ENCODE data around the gene AVPR2.

The AVPR2 gene

GRCh38 chrX:153873282-153874084 is 31.0 kb upstream of the AVPR2 start:
- peaks cover 38 to 75% (median 65%) of the 10 kb centered on the region in 11 experiments for H3K27me3 ChIP-seq

GRCh38 chrX:153874085-153874365 is 30.4 kb upstream of the AVPR2 start:
- Histone ChIP-seq H3K4me3 (no peak overlapping the region), H3K36me3 (peaks cover 0 to 21% (median 0%) of the 10 kb centered on the region in 11 experiments; a peak in 3 of 22 replicates), H3K9ac (no peak overlapping the region), H3K9me3 (replicated peaks in 1 of 11) (no peaks in the 10 kb centered on the region), H3K27me3 (peaks cover 38 to 75% (median 65%) of the 10 kb centered on the region in 11 experiments), H3K4me1 (peaks cover 17 to 36% (median 27%) of the 10 kb centered on the region in 10 experiments), H3K27ac (no peak overlapping the region), H4K20me1 (peaks cover 11 to 74% (median 46%) of the 10 kb centered on the region in 11 experiments; a peak in 17 of 22 replicates), H3K4me2 (no peak overlapping the region)
- TF ChIP-seq Cebpa-rat (IDR thresholded peaks at IDR 0.05), result no peak

More at GRCh38 chrX:153873282-153874084, 31.0 kb upstream of the AVPR2 start:
- Histone ChIP-seq H4K20me1 (peaks cover 11 to 74% (median 40%) of the 10 kb centered on the region in 11 experiments; a peak in 17 of 22 replicates), H3K4me2 (no peak overlapping the region), H3K4me3 (no peak overlapping the region), H3K36me3 (peaks cover 0 to 24% (median 0%) of the 10 kb centered on the region in 11 experiments; a peak in 3 of 22 replicates), H3K9me3 (replicated peaks in 1 of 11) (no peaks in the 10 kb centered on the region), H3K27ac (no peak overlapping the region), H3K4me1 (peaks cover 12 to 31% (median 22%) of the 10 kb centered on the region in 10 experiments), H3K9ac (no peak overlapping the region)
- TF ChIP-seq Cebpa-rat (IDR thresholded peaks at IDR 0.05), result no peak

GRCh38 chrX:153874366-153875125 is 29.9 kb upstream of the AVPR2 start:
- peaks cover 0 to 16% (median 0%) of the 10 kb centered on the region in 11 experiments; a peak in 3 of 22 replicates for H3K36me3 ChIP-seq
- H4K20me1 ChIP-seq, result peaks cover 11 to 74% (median 46%) of the 10 kb centered on the region in 11 experiments; a peak in 17 of 22 replicates
- H3K4me3 ChIP-seq, result no peak overlapping the region
- H3K27me3 ChIP-seq, result peaks cover 39 to 75% (median 65%) of the 10 kb centered on the region in 11 experiments
- no peak for TF ChIP-seq Cebpa-rat (IDR thresholded peaks at IDR 0.05)
- H3K4me1 ChIP-seq, result peaks cover 21 to 41% (median 33%) of the 10 kb centered on the region in 10 experiments
- no peaks in the 10 kb centered on the region for H3K9me3 ChIP-seq (replicated peaks in 1 of 11)
- H3K9ac ChIP-seq, result no peak overlapping the region
- no peak overlapping the region for H3K27ac ChIP-seq
- no peak overlapping the region for H3K4me2 ChIP-seq

GRCh38 chrX:153875391-153876111 is 28.9 kb upstream of the AVPR2 start:
- Histone ChIP-seq H3K9ac (no peak overlapping the region), H3K4me2 (no peak overlapping the region), H3K4me1 (peaks cover 31 to 43% (median 42%) of the 10 kb centered on the region in 10 experiments), H3K4me3 (no peak overlapping the region), H3K27ac (no peak overlapping the region), H3K36me3 (peaks cover 0 to 9% (median 0%) of the 10 kb centered on the region in 11 experiments; a peak in 2 of 22 replicates), H4K20me1 (peaks cover 11 to 74% (median 47%) of the 10 kb centered on the region in 11 experiments; a peak in 17 of 22 replicates), H3K9me3 (replicated peaks in 1 of 11) (no peaks in the 10 kb centered on the region), H3K27me3 (peaks cover 47 to 75% (median 66%) of the 10 kb centered on the region in 11 experiments)
- no peak for TF ChIP-seq Cebpa-rat (IDR thresholded peaks at IDR 0.05)

- peaks cover 53 to 76% (median 71%) of the 10 kb centered on the region in 11 experiments for H3K27me3 ChIP-seq
- H3K36me3 ChIP-seq, result peaks cover 0 to 6% (median 0%) of the 10 kb centered on the region in 11 experiments; a peak in 1 of 22 replicates
- no peak overlapping the region for H3K27ac ChIP-seq
- H3K4me3 ChIP-seq, result no peak overlapping the region
- peaks cover 11 to 77% (median 50%) of the 10 kb centered on the region in 11 experiments; a peak in 17 of 22 replicates for H4K20me1 ChIP-seq
- H3K9me3 ChIP-seq (replicated peaks in 1 of 11), result no peaks in the 10 kb centered on the region
- no peak overlapping the region for H3K4me2 ChIP-seq
- peaks cover 36 to 48% (median 46%) of the 10 kb centered on the region in 10 experiments for H3K4me1 ChIP-seq
- no peak overlapping the region for H3K9ac ChIP-seq
- no peak for TF ChIP-seq Cebpa-rat (IDR thresholded peaks at IDR 0.05)
These were observed 28.4 kb upstream of the AVPR2 start for GRCh38 chrX:153876112-153876491.

GRCh38 chrX:153877571-153878261 is 26.8 kb upstream of the AVPR2 start:
- H3K4me1 ChIP-seq, result peaks cover 53 to 65% (median 62%) of the 10 kb centered on the region in 10 experiments
- TF ChIP-seq Cebpa-rat (IDR thresholded peaks at IDR 0.05), result no peak
- H3K9me3 ChIP-seq (replicated peaks in 1 of 11), result no peaks in the 10 kb centered on the region
- H4K20me1 ChIP-seq, result peaks cover 11 to 83% (median 56%) of the 10 kb centered on the region in 11 experiments; a peak in 18 of 22 replicates
- peak overlapping the region in 8 of 11 experiments; percentile 46 to 80 (median 69); a peak in 15 of 22 replicates for H3K27ac ChIP-seq
- H3K9ac ChIP-seq, result peak overlapping the region in 7 of 11 experiments; percentile 54 to 75 (median 62); a peak in 11 of 22 replicates
- H3K27me3 ChIP-seq, result peaks cover 62 to 82% (median 78%) of the 10 kb centered on the region in 11 experiments
- peak overlapping the region in 6 of 10 experiments; percentile 5 to 42 (median 22); a peak in 5 of 20 replicates for H3K4me3 ChIP-seq
- no peaks in the 10 kb centered on the region; a peak in 1 of 22 replicates for H3K36me3 ChIP-seq
- peak overlapping the region; percentile 59 to 93 (median 74) for H3K4me2 ChIP-seq

GRCh38 chrX:153878345-153878744 is 26.1 kb upstream of the AVPR2 start:
- peak overlapping the region in 6 of 10 experiments; percentile 5 to 42 (median 22); a peak in 4 of 20 replicates for H3K4me3 ChIP-seq
- peaks cover 61 to 82% (median 78%) of the 10 kb centered on the region in 11 experiments for H3K27me3 ChIP-seq
- no peaks in the 10 kb centered on the region for H3K9me3 ChIP-seq (replicated peaks in 1 of 11)
- H4K20me1 ChIP-seq, result peaks cover 11 to 83% (median 54%) of the 10 kb centered on the region in 11 experiments; a peak in 18 of 22 replicates
- peak overlapping the region in 7 of 11 experiments; percentile 54 to 75 (median 62); a peak in 14 of 22 replicates for H3K9ac ChIP-seq
- no peak for TF ChIP-seq Cebpa-rat (IDR thresholded peaks at IDR 0.05)
- H3K36me3 ChIP-seq, result no peaks in the 10 kb centered on the region
- peaks cover 59 to 71% (median 68%) of the 10 kb centered on the region in 10 experiments for H3K4me1 ChIP-seq
- peak overlapping the region; percentile 59 to 93 (median 74) for H3K4me2 ChIP-seq
- H3K27ac ChIP-seq, result peak overlapping the region in 8 of 11 experiments; percentile 43 to 80 (median 69); a peak in 15 of 22 replicates

All from BLaER1 treated with 17β-estradiol and CSF1 and Interleukin-3, amounts not matched to agents 10 nM and 100 nM (cell line).